Measurements from ENCODE around the gene PRKCG. TPM values are rescaled to one million over a fixed set of nuclear protein-coding genes. Genes with fewer than 3 reads are reported as not detected.
A peak's percentile ranks its signal among the peaks of the same experiment; 100 is the strongest.
"Not testable (repeated sequence)": the region's sequence is repeated elsewhere in the genome, so short reads cannot be mapped to it uniquely, and the experiment has no call there.

The PRKCG gene
- total RNA-seq, 1 experiment from 2014 or later, result not detected

- peak; percentile 55 for DNase-seq (ENCODE audit: low read depth, low spot score)
- in situ Hi-C loops (cut with HindIII; ENCODE audit: low pct_unique_long_range_greater_than_20kb, low sequenced_read_pairs), result no loop called here
Measured at GRCh38 chr19:53908106-53908934, 26.3 kb downstream of the PRKCG start.

DNA sequence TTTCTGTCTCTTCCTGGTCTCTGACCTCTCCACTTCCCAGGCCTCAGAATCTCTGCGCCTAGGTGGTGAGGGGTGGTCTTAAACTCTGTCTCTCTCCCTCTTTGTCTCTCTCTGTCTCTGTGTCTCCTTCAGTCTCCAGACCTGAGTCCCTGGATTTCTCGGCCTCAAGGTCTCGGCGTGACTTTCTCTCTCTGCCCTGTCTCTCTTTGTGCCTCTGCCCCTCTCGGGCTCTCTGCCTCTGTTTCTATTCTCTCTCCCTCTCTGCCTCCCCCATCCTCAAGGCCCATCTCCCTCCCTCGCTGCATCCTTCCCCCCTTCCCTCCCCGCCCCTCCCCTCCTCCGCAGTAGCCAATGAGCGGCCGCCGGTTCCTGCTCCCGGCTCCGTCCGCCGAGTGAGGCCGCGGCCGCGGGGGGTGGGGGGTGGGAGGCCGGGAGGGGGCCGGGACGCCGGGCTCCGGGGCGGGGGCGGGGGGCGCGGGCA lies 27.0 kb downstream of the PRKCG start, which contains the start of gene CACNG7:
TSS of gene CACNG7 (plus strand) at position 344 of the 481 bp plus-strand sequence. CDS start 3,554 bp downstream, outside the sequence.
- in situ Hi-C loops (cut with HindIII; ENCODE audit: low pct_unique_long_range_greater_than_20kb, low sequenced_read_pairs), result no loop called here
- no peak for DNase-seq (ENCODE audit: low read depth, low spot score)

GRCh38 chr19:53909471-53910169 lies 27.6 kb downstream of the PRKCG start:
- in situ Hi-C loops (cut with HindIII; ENCODE audit: low pct_unique_long_range_greater_than_20kb, low sequenced_read_pairs), result no loop called here
- no peak for DNase-seq (ENCODE audit: low read depth, low spot score)

DNA sequence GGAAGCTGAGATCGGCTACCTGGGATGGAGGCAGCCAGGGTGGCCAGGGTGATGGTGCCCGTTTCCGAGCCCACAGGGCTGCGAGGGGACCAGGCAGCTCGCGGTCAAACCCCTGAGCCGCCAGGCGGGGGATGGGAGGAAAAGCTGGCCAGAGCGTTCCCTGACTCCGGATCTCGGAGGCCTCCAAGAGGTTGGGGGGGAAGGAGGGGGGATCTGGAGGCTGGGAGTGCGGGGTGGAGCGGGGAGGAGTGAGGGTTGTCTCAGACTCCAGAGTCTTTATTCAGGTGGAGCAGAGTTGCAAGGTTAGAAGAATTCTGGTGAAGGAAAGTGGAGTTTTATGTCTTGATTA lies 28.1 kb downstream of the PRKCG start:
- in situ Hi-C loops (cut with HindIII; ENCODE audit: low pct_unique_long_range_greater_than_20kb, low sequenced_read_pairs), result no loop called here
- no peak for DNase-seq (ENCODE audit: low read depth, low spot score)

DNA sequence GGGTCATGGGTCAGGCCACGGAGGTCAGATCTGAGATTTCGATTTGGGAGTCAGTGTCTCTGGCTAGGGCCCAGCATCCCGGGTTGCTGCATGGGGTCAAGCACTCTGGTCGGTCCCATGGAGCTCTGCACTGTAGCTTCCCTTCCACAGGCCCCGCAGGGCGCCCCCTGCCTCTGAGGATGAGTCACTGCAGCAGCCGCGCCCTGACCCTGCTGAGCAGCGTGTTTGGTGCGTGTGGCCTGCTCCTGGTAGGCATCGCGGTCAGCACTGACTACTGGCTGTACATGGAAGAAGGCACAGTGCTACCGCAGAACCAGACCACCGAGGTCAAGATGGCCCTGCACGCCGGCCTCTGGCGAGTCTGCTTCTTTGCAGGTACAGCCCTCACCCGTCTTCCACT lies 30.7 kb downstream of the PRKCG start:
- in situ Hi-C loops (cut with HindIII; ENCODE audit: low pct_unique_long_range_greater_than_20kb, low sequenced_read_pairs), result no loop called here
- peak; percentile 49 for DNase-seq (ENCODE audit: low read depth, low spot score)

GRCh38 chr19:53915000-53915399 lies 33.0 kb downstream of the PRKCG start:
- in situ Hi-C loops (cut with HindIII; ENCODE audit: low pct_unique_long_range_greater_than_20kb, low sequenced_read_pairs), result no loop called here
- DNase-seq (ENCODE audit: low read depth, low spot score), result peak; percentile 16

- in situ Hi-C loops (cut with HindIII; ENCODE audit: low pct_unique_long_range_greater_than_20kb, low sequenced_read_pairs), result no loop called here
- peak; percentile 30 for DNase-seq (ENCODE audit: low read depth, low spot score)
Measured at GRCh38 chr19:53916004-53916403, 34.0 kb downstream of the PRKCG start.

DNA sequence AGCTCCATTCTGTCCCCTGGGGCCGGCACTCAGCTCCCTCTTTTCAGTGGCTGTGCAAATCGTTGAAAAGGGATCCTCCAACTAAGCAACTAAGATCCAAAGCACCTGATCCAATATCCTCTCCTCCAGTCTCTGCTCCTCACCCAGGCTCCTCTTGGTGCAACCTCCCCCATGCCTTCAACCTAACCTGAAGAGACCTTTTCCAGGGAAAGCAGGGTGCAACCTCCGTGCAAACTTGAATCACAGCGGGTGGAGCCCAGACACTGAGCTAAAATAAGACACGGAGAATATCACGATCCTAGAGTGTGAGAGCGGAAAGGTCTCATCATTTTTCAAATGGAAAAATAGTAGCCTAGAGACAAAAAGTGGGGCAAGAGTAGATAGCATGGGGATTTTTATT lies 35.4 kb downstream of the PRKCG start:
- in situ Hi-C loops (cut with HindIII; ENCODE audit: low pct_unique_long_range_greater_than_20kb, low sequenced_read_pairs), result no loop called here

DNA sequence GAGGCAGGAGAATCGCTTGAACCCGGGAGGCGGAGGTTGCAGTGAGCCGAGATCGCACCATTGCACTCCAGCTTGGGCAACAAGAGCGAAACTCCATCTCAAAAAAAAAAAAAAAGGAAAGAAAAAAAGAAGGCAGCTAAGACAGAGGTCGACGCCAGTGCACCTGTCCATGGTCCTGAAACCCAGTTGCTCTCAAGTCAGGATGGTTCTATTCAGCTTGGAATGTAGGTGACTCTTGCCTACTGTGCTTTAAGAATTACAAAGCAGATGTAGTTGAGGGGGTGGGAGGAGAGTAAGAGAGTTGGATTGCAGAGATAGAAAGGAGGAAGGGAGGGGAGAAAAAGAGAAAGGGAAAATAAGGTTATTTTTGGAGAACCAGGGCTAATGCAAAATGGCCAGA lies 45.7 kb downstream of the PRKCG start:
- in situ Hi-C loops (cut with HindIII; ENCODE audit: low pct_unique_long_range_greater_than_20kb, low sequenced_read_pairs), result no loop called here
- peak; percentile 44 for DNase-seq (ENCODE audit: low read depth, low spot score)

More for the DNA sequence above, 35.4 kb downstream of the PRKCG start:
- no peak for DNase-seq (ENCODE audit: low read depth, low spot score)

DNA sequence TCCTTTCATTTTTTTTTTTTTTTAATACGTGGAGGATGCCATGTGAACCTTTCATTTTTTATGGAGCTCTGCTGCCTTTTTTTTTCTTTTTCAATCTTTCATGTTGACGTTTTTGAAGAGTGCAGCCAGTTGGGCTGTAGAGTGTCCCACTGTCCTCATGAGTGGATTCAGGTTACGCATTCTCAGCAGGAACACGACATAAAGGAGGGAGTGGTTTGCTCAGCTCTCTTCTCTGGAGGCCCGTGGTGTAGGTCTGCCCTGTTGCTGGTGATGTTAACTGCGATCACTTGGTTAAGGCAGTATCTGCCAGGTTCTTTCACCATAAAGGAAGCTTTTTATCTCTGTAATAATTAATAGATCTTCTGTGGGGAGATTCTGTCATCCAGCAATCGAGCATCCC lies 54.0 kb downstream of the PRKCG start:
- DNase-seq (ENCODE audit: low read depth, low spot score), result no peak
- in situ Hi-C loops (cut with HindIII; ENCODE audit: low pct_unique_long_range_greater_than_20kb, low sequenced_read_pairs), result no loop called here

GRCh38 chr19:53942001-53942786 lies 60.2 kb downstream of the PRKCG start:
- in situ Hi-C loops (cut with HindIII; ENCODE audit: low pct_unique_long_range_greater_than_20kb, low sequenced_read_pairs), result no loop called here
- DNase-seq (ENCODE audit: low read depth, low spot score), result peak; percentile 37

DNA sequence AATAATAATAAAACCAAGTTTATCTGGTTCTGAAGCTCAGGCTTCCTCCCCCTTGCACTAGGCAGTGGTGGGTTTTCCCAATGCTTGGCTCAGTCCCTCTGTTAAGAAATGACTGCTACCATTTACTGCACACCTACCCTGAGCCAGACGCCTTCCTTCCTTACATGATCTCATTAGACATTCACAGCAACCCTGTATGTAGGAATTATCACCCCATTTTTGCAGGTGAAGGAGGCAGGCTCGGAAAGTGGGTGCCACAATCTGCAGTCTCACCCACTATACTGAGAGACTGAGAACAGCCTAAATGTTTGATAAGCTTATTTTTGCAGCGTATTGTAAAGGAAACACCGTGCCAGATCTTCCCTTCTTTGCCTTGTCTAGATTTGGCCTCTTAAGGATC lies 62.4 kb downstream of the PRKCG start:
- no peak for DNase-seq (ENCODE audit: low read depth, low spot score)
- in situ Hi-C loops (cut with HindIII; ENCODE audit: low pct_unique_long_range_greater_than_20kb, low sequenced_read_pairs), result no loop called here

- in situ Hi-C loops (cut with HindIII; ENCODE audit: low pct_unique_long_range_greater_than_20kb, low sequenced_read_pairs), result no loop called here
Measured at GRCh38 chr19:53944933-53945332, 62.9 kb downstream of the PRKCG start.

GRCh38 chr19:53945441-53945840 lies 63.4 kb downstream of the PRKCG start:
- in situ Hi-C loops (cut with HindIII; ENCODE audit: low pct_unique_long_range_greater_than_20kb, low sequenced_read_pairs), result no loop called here
- peak; percentile 46 for DNase-seq (ENCODE audit: low read depth, low spot score)

More at GRCh38 chr19:53944933-53945332, 62.9 kb downstream of the PRKCG start:
- no peak for DNase-seq (ENCODE audit: low read depth, low spot score)

GRCh38 chr19:53945998-53946397 lies 64.0 kb downstream of the PRKCG start:
- no peak for DNase-seq (ENCODE audit: low read depth, low spot score)

GRCh38 chr19:53947624-53948023 lies 65.6 kb downstream of the PRKCG start:
- in situ Hi-C loops (cut with HindIII; ENCODE audit: low pct_unique_long_range_greater_than_20kb, low sequenced_read_pairs), result no loop called here
- peak; percentile 53 for DNase-seq (ENCODE audit: low read depth, low spot score)

More at GRCh38 chr19:53945998-53946397, 64.0 kb downstream of the PRKCG start:
- in situ Hi-C loops (cut with HindIII; ENCODE audit: low pct_unique_long_range_greater_than_20kb, low sequenced_read_pairs), result no loop called here

DNA sequence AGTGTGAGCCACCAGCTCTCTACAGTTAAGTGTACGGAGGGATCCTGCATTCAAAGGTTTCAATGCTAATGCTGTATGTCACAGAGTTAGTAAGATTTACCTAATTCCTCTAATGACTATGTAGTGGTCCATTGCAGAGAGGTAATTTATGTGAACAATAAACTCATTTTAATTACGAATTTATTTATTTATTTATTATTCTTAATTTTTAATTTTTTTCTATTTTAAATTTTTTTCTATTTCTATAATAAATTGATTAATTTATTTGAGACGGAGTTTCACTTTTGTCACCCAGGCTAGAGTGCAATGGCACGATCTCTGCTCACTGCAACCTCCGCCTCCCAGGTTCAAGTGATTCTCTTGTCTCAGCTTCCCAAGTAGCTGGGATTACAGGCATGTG lies 66.6 kb downstream of the PRKCG start:
- DNase-seq (ENCODE audit: low read depth, low spot score); in situ Hi-C loops (cut with HindIII; ENCODE audit: low pct_unique_long_range_greater_than_20kb, low sequenced_read_pairs): not testable (repeated sequence)

GRCh38 chr19:53951436-53951835 lies 69.4 kb downstream of the PRKCG start:
- in situ Hi-C loops (cut with HindIII; ENCODE audit: low pct_unique_long_range_greater_than_20kb, low sequenced_read_pairs), result no loop called here

More at GRCh38 chr19:53951436-53951835, 69.4 kb downstream of the PRKCG start:
- DNase-seq (ENCODE audit: low read depth, low spot score), result no peak
